Measurements from ENCODE around the gene TMEM31. TPM values are rescaled to one million over a fixed set of nuclear protein-coding genes. Genes with fewer than 3 reads are reported as not detected.
"Not testable (repeated sequence)": the region's sequence is repeated elsewhere in the genome, so short reads cannot be mapped to it uniquely, and the experiment has no call there.

The TMEM31 gene
- polyA plus RNA-seq, 3 donors = 1.1 to 1.5 (median 1.5) TPM

DNA sequence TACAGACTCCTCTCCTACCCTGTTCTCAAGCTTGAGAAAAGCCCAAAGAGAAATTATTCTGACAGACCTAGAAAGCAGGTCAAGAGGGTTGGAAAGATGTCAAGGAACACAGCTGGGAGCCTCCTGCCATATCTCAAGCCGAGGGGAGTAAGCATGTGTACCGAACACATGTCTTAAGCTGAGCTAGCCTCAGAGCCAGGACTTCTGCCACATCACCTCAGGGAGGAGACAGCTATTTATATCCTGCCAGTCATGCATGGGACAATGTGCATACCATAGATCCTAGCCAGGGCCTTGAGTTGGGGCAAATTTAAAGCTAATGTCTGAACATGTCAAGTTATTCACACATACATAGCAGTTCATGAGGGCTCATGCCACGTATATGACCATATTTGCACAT is 11.8 kb downstream of the TMEM31 start:
- no peak for DNase-seq (ENCODE audit: low read depth in 3 of 3, low spot score in 2 of 3)

DNA sequence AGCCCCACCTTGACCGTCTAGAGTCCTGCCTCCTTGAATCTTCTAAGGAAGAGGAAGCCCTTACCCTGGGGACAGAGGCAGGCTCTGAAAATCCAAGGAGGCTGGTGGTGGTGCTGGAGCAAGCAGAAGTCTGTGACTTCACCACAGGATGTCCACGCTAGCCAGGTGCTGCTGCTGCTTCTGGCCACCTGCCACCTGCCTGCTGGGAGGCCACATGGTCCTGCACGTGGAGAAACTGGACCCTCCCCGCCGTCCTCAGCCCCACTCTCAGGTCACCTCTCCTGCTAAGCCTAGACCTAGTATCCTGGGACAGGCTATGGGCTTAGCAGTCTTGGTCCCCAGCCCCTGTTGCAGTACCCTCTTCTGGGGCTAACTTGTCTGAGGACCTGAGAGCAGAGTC is 15.8 kb downstream of the TMEM31 start:
- no peak for DNase-seq (ENCODE audit: low read depth in 3 of 3, low spot score in 2 of 3)

GRCh38 chrX:103727115-103727514 is 16.4 kb downstream of the TMEM31 start:
- DNase-seq (ENCODE audit: low read depth in 3 of 3, low spot score in 2 of 3) = no peak

DNA sequence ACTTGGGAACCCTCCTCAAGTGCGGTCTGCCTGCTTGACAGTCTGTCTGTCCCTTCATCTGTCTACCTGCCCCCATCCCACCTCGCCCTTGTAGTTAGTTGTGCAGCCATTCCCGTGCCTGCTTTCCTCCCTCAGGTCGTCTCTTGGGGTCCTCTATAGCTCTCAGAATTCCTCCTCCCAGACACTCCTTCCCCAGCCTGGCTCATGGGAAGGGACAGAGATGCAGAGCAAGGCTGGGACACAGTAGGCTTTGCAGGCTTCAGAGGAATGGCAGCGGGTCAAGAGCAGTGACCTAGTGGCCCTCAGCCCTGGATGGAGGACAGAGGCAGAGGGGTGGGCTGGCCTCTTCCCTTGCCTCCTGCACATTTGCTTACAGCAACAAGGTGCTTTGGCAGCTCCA is 18.3 kb downstream of the TMEM31 start:
- no peak for DNase-seq (ENCODE audit: low read depth in 3 of 3, low spot score in 2 of 3)

- DNase-seq (ENCODE audit: low read depth in 3 of 3, low spot score in 2 of 3) = no peak
Observed at GRCh38 chrX:103730147-103730795, 19.6 kb downstream of the TMEM31 start.

DNA sequence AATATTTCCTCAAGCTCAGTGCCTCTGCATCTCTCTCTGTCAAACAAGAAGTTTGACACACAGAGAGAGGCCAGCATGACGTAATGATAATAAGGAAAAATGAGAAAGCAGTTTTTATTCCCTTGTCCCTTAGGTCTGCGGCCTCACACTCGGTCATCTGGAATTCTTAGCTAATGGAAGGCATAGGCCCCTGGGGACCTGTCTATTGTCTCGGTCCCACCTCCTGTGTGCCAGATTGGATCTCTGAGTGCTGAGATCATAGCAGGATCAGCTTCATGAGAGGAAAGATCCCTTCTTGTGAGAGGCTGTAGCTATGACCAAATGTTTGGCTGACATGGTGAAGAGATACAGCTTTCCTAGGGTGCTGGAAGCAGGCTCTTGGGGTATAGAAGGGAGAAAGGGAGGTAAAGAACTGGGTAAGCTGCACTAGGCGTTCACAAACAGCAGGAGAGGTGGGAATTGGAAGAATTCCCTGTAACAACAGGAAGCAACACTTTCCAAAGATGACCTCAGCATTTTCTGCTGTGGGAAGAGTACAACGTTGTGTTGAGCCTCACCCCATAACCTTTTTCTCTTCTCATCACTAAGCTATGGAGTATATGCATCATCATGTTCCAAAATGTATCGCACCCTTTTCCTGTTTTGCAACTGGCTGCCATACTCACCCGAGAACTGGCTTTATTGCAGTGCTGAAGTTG is 20.2 kb downstream of the TMEM31 start:
- DNase-seq (ENCODE audit: low read depth in 3 of 3, low spot score in 2 of 3) = no peak

- no peak for DNase-seq (ENCODE audit: low read depth in 3 of 3, low spot score in 2 of 3)
Observed at GRCh38 chrX:103733017-103733416, 22.3 kb downstream of the TMEM31 start.

- DNase-seq (ENCODE audit: low read depth in 3 of 3, low spot score in 2 of 3) = no peak
Observed at GRCh38 chrX:103734125-103734760, 23.5 kb downstream of the TMEM31 start.

- DNase-seq (ENCODE audit: low read depth in 3 of 3, low spot score in 2 of 3) = no peak
Observed at GRCh38 chrX:103737696-103738095, 27.0 kb downstream of the TMEM31 start.

DNA sequence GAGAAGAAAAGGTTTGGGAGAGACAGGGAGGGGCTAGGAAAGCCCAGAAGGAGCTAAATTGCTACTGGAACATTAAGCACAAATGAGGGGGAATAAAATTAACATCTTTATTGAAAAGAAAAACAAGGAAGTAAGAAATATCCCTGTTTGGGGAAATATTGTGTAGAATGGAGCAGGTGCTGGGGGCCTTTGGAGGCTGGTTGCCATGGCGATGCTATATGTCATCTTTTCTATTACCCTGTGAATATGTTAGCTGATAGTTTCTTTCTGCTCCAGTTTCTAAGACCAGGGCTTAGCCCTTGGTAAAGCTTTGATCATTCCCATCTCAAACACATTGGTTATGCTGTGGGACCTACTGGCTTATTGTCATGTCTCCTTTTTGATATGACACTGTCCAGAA is 28.7 kb downstream of the TMEM31 start:
- no peak for DNase-seq (ENCODE audit: low read depth in 3 of 3, low spot score in 2 of 3)

- no peak for DNase-seq (ENCODE audit: low read depth in 3 of 3, low spot score in 2 of 3)
Observed at GRCh38 chrX:103741879-103742278, 31.2 kb downstream of the TMEM31 start.

- no peak for DNase-seq (ENCODE audit: low read depth in 3 of 3, low spot score in 2 of 3)
Observed at GRCh38 chrX:103742339-103742738, 31.6 kb downstream of the TMEM31 start.

GRCh38 chrX:103747163-103747562 is 36.5 kb downstream of the TMEM31 start:
- DNase-seq (ENCODE audit: low read depth in 3 of 3, low spot score in 2 of 3) = no peak

- no peak for DNase-seq (ENCODE audit: low read depth in 3 of 3, low spot score in 2 of 3)
Observed at GRCh38 chrX:103754401-103754800, 43.7 kb downstream of the TMEM31 start.

DNA sequence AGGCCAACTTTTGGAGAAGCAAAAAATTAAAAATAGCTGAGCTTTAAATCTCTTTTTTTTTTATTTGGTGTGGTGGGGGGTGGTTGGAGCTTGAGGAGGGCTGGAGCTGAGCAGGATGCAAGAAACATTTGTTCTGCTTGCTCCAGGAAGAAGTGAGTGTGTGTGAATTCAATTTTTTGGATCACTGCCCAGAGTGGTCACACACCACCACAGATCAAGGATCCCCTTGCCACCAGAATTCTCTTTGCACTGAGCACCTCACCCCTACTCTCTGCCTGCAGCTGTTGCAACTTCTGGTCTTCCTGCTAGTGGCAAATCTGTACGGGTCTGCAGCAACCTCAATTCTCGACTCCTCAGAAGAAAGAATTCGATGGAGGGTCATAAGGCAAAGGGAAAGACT is 46.0 kb downstream of the TMEM31 start:
- DNase-seq (ENCODE audit: low read depth in 3 of 3, low spot score in 2 of 3) = no peak

DNA sequence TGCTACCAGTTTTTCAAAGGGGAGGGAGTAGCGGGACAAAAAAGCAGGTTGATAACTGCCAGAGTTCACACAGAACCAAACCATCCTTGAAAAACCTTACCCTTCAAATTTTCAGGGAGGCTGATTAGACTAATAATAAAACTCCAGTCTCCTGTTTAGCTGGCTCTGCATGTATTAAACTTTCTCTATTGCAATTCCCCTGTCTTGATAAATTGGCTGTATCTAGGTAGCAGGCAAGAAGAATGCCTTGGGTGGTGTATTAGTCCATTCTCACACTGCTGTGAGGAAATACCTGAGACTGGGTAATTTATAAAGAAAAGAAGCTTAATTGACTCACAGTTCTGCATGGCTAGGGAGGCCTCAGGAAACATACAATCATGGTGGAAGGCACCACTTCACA is 47.8 kb downstream of the TMEM31 start:
- DNase-seq (ENCODE audit: low read depth in 3 of 3, low spot score in 2 of 3) = no peak

GRCh38 chrX:103763541-103763940 is 52.8 kb downstream of the TMEM31 start:
- DNase-seq (ENCODE audit: low read depth in 3 of 3, low spot score in 2 of 3) = not testable (repeated sequence)

Other genes with a start within 250 kb of the TMEM31 start
- 1 to 10 TPM; 2.1 to 3.0 (median 2.2) TPM for gene RAB40A, start 191.4 kb upstream of the TMEM31 start, polyA plus RNA-seq (ENCODE audit: insufficient read length in 3 of 3)
- 100 to 1,000 TPM; 192 to 231 (median 197) TPM for gene TCEAL4, start 125.4 kb upstream of the TMEM31 start, polyA plus RNA-seq (ENCODE audit: insufficient read length in 3 of 3)
- gene TCEAL3, start 102.9 kb upstream of the TMEM31 start, polyA plus RNA-seq (ENCODE audit: insufficient read length in 3 of 3) = 10 to 100 TPM; 35.3 to 41.6 (median 37.5) TPM
- gene TCEAL1, start 81.9 kb upstream of the TMEM31 start, polyA plus RNA-seq (ENCODE audit: insufficient read length in 3 of 3) = 10 to 100 TPM; 30.0 to 32.2 (median 30.8) TPM
- 100 to 1,000 TPM; 326 to 343 (median 341) TPM for gene MORF4L2, start 24.2 kb upstream of the TMEM31 start, polyA plus RNA-seq (ENCODE audit: insufficient read length in 3 of 3)
- 1 to 10 TPM; 3.5 to 6.1 (median 5.9) TPM for gene PLP1, start 65.9 kb downstream of the TMEM31 start, polyA plus RNA-seq (ENCODE audit: insufficient read length in 3 of 3)
- gene RAB9B, start 121.3 kb downstream of the TMEM31 start, polyA plus RNA-seq (ENCODE audit: insufficient read length in 3 of 3) = 1 to 10 TPM; 2.4 to 2.7 (median 2.5) TPM